ENCODE measurements around the gene MDM2.

- TF ChIP-seq POLR2A (IDR thresholded peaks at IDR 0.05; ENCODE audit: low read length) (no peak), GATA1 (IDR thresholded peaks at IDR 0.05; ENCODE audit: low read depth, low read length) (no peak)
Observed at GRCh38 chr12:68789144-68789878, 18.7 kb upstream of the MDM2 start.

All from erythroblast (primary cell).